GM18858 (cell line): ENCODE data around the gene TENM4.

Experiments
- ATAC-seq: cut with Tn5 transposase; IDR thresholded peaks from one replicate; pipeline ENCODE4 v1.9.1; 2021; ENCODE audit not compliant: unreplicated experiment

Gene TENM4

GRCh38 chr11:78802058-78802761 lies 638.6 kb downstream of the TENM4 start:
- ATAC-seq, result no peak

GRCh38 chr11:78801161-78801884 lies 639.5 kb downstream of the TENM4 start:
- no peak for ATAC-seq

- ATAC-seq, result no peak
Measured at GRCh38 chr11:78800756-78801155, 640.1 kb downstream of the TENM4 start.

- no peak for ATAC-seq
Measured at GRCh38 chr11:78800096-78800690, 640.6 kb downstream of the TENM4 start.

GRCh38 chr11:78798663-78799062 lies 642.2 kb downstream of the TENM4 start:
- ATAC-seq, result peak; percentile 91

GRCh38 chr11:78797559-78797958 lies 643.3 kb downstream of the TENM4 start:
- ATAC-seq, result no peak

- ATAC-seq, result no peak
Measured at GRCh38 chr11:78796956-78797355, 643.9 kb downstream of the TENM4 start.

GRCh38 chr11:78795621-78796261 lies 645.1 kb downstream of the TENM4 start:
- ATAC-seq, result no peak

- no peak for ATAC-seq
Measured at GRCh38 chr11:78791964-78792363, 648.9 kb downstream of the TENM4 start.

- ATAC-seq, result no peak
Measured at GRCh38 chr11:78791254-78791653, 649.6 kb downstream of the TENM4 start.

- no peak for ATAC-seq
Measured at GRCh38 chr11:78790784-78791183, 650.0 kb downstream of the TENM4 start.

GRCh38 chr11:78789375-78789774 lies 651.5 kb downstream of the TENM4 start:
- ATAC-seq, result no peak

GRCh38 chr11:78788533-78788932 lies 652.3 kb downstream of the TENM4 start:
- ATAC-seq, result no peak

GRCh38 chr11:78787696-78788095 lies 653.1 kb downstream of the TENM4 start:
- ATAC-seq, result no peak

- ATAC-seq, result no peak
Measured at GRCh38 chr11:78786746-78787145, 654.1 kb downstream of the TENM4 start.

- ATAC-seq, result no peak
Measured at GRCh38 chr11:78786086-78786485, 654.7 kb downstream of the TENM4 start.

- ATAC-seq, result no peak
Measured at GRCh38 chr11:78784321-78785061, 656.3 kb downstream of the TENM4 start.

- no peak for ATAC-seq
Measured at GRCh38 chr11:78783846-78784245, 657.0 kb downstream of the TENM4 start.

- ATAC-seq, result no peak
Measured at GRCh38 chr11:78783301-78783700, 657.5 kb downstream of the TENM4 start.

GRCh38 chr11:78782725-78783124 lies 658.1 kb downstream of the TENM4 start:
- no peak for ATAC-seq

- no peak for ATAC-seq
Measured at GRCh38 chr11:78780889-78781288, 659.9 kb downstream of the TENM4 start.
